ENCODE data around the gene LRFN4.

- TF ChIP-seq EZH2 (IDR thresholded peaks at IDR 0.05; ENCODE audit: borderline replicate concordance, low read depth, low read length, severe bottlenecking) (no peak), POLR2A (IDR thresholded peaks at IDR 0.05; ENCODE audit: low read depth, low read length) (no peak)
These were observed 4.3 kb downstream of the LRFN4 start for GRCh38 chr11:66861038-66861773.
